Dermis microvascular lymphatic vessel endothelial cell (primary cell): ENCODE data around the gene ZNF239. TPM values are rescaled to one million over a fixed set of nuclear protein-coding genes. Genes with fewer than 3 reads are reported as not detected.
"Not testable (repeated sequence)": the region's sequence is repeated elsewhere in the genome, so short reads cannot be mapped to it uniquely, and the experiment has no call there.

Source experiments
- DNase-seq, 2 donors: peaks; one replicate each; pipeline versions ENCODE4 v3.0.0 to v3.0.0-alpha.2; 2010; ENCODE audit warnings: low read depth in 2 of 2
- total RNA-seq: library from RNA; depleted of rRNA; stranded (reverse); fragments of >200 nt; gene quantifications from 2 replicates; pipeline ENCODE4 v1.2.1, GENCODE V29; 2014

ZNF239 gene
- total RNA-seq, 1 donor from 2014 or later, result 0.13 TPM

DNA sequence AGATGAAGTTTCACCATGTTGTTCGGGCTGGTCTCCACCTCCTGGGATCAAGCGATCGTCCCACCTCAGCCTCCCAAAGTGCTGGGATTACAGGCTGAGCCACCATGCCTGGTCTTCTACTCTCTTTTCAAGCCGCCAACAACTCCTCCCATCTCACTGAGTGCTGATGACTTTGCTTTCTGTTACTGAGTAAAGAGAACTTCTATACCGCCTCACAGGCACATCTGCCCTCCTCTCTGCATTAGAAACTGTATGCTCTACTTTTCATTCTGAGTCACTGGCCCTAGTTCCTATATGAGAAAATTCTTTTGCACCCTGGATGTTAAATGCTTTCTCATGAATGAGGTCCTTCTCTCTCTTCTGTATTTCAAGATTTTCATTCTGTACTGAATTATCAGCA lies 2.2 kb upstream of the ZNF239 start:
- no peak for DNase-seq

DNA sequence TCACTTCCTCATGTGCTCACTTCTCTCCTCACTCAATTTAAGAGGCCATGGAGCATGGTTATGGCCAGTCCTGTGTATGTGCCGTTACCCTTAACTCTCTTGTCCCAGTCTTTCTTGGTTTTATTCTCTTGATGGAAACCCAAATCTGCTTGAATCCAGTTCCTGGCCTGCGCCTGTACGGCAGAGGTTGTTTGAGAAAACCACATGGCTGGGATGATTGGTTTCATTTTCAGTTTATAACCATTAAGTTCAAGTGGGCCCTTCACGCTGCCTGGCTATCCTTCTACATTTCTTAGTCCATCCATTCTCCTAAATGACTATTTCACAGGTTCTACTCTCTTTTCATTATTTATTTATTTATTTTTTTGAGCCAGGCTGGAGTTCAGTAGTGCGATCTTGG lies 1.6 kb upstream of the ZNF239 start:
- no peak for DNase-seq

DNA sequence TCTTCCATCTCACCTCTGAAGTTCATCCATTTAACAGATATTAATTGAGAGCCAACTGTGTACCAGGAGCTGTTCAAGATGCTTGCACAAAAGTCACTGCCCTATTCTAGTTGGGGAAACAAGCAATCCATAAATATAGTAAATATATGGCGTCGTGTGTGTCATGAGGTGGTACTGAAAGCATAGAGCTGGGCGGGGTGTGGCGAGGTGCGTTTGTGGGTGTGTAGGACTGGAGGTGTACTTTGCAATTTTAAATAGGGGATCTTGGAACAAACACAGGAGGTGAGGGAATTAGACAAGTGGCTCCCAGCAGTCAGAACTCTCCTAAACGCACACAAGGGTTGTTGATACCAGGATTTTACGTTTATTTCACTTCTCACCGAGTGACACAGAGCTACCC lies 490 bp upstream of the ZNF239 start:
- DNase-seq, result no peak

DNA sequence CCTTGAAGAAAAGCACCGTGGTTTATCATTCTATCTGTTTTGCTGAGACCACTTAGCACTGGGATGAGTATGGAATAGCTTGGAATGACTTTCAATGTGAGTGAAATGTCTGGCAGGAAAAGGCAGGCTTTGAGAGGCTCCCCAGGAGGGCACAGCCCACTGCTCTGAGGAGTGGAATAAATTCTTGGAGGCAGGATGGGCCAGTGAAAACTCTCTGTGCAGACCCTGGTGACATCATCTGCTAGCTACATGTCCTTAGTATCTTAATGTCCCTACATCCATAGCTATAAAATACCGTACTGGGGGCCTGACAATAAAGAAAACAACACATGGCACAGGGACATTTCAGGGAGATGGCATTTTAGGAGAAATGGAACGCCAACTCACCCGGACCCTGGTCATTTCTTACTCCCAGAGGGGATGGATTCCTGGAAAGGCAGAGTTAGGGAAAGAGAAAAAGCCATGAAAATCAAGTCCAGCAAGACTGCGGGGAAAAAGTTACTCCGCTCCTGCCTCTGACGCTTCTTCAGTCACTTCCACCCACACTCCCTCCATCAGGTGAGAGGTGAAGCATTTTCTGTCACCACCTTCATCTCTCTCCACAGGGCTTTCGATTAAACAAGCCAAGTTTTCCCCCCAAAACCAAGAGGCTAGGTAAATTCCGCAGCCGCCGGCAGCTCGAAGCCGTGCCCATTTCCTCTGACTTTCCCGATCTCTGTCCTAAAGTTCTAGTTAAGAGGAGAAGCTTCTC lies 991 bp downstream of the ZNF239 start:
- no peak for DNase-seq

DNA sequence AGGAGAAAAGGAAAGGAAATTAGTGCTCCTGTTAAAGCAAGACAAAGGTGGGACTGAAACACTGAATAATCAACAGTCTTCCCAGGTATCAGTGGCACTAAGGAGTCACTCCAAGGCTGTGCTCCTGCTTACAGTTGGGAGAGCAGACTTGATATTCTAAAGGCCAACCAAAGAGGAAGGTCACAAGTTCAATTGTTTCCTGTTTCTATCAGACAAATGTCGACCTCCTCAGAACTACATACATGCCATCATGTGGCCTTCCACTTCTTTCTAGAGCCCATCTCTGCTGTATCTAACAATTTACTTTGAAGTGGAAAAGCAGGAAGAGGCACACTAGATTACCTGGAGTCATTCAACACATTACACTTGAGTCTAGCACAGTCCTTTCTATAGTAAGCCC lies 3.4 kb downstream of the ZNF239 start:
- DNase-seq, result no peak

DNA sequence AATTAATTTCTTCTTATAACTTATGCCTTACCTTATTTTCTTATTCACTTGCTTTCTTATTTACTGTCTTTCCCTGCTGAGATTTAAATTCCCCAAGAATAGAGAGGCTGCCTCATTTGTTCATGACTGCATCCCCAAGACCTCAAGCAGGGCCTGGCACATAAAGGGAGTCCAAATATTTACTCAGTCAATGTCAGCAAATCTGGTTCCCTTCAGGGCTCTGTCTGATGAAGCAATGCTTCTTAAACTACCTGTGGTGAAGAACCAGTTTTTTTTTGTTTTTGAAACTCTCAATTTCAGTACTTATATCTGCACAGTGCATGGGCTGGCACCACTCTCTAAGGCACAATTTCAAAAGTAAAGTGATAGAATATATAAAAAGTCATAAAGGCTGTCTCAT lies 4.7 kb downstream of the ZNF239 start:
- DNase-seq, result no peak

DNA sequence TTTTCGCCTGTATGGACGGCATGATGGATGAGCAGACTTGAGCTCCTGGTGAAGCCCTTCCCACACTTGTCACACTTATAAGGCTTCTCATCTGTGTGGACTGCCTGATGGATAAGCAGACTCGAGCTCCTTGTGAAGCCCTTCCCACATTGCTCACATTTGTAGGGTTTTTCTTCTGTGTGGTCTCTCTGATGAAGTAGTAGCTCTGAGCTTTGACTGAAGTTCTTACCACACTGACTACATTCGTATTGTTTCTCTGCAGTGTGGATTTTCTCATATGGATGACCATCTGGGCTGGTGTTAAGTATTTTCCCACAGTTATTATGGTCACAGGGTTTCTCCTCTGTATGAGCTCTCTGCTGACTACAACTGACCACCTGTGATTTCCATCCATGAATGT lies 17.2 kb downstream of the ZNF239 start:
- DNase-seq, result no peak

DNA sequence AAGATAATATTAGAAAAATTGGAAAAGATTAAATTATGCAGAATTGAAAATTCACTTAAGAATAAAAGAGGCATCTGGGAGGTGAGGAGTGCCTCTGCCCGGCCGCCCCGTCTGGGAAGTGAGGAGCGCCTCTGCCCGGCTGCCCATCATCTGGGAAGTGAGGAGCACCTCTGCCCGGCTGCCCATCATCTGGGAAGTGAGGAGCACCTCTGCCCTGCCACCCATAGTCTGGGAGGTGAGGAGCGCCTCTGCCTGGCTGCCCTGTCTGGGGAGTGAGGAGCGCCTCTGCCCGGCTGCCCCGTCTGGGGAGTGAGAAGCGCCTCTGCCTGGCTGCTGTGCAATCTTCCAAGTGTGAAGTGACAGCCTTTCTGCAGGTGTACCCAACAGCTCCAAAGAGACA lies 30.7 kb downstream of the ZNF239 start:
- DNase-seq, result not testable (repeated sequence)

DNA sequence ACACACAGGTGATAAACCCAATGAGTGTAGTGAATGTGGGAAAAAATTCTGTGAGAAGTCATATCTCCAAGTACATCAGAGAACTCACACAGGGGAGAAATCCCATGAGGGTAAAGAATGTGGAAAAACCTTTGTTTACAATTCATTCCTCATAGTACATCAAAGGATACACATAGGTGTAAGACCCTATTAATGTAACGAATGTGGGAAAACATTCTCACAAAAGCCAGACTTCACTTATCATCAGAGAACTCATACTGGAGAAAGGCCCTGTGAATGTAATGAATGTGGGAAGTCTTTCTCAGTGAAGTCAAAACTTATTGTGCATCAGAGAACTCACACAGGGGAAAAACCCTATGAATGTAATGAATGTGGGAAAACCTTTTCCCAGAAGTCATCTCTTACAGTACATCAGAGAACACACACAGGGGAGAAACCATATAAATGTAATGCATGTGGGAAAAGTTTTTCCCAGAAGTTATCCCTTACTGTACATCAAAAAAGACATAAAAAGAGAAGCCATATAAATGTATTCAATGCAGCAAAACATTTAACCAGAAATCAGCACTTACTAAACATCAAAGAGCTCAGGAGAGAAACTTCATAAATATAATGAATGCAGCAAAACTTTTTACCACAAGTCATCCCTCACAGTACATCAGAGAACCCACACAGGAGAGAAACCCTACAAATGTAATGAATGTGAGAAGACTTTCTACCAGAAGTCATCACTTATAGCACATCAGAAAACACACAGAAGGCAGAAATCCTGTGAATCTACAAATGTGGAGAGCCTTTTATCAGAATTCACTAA lies 49.8 kb downstream of the ZNF239 start:
- DNase-seq, result no peak

Other genes with a start within 250 kb of the ZNF239 start
- not detected in 2 replicates for gene FXYD4, start 203.0 kb downstream of the ZNF239 start, total RNA-seq
- 167 and 193 TPM in 2 replicates for gene HNRNPF, start 165.4 kb downstream of the ZNF239 start, total RNA-seq
- 1.9 TPM in 2 replicates for gene ZNF487, start 137.5 kb downstream of the ZNF239 start, total RNA-seq
- gene ZNF485, start 31.8 kb upstream of the ZNF239 start, total RNA-seq, result 0.51 and 0.76 TPM in 2 replicates
- gene ZNF32, start 74.3 kb upstream of the ZNF239 start, total RNA-seq, result 16.3 and 23.4 TPM in 2 replicates